Measurements from ENCODE around the gene SYK.

The SYK gene

DNA sequence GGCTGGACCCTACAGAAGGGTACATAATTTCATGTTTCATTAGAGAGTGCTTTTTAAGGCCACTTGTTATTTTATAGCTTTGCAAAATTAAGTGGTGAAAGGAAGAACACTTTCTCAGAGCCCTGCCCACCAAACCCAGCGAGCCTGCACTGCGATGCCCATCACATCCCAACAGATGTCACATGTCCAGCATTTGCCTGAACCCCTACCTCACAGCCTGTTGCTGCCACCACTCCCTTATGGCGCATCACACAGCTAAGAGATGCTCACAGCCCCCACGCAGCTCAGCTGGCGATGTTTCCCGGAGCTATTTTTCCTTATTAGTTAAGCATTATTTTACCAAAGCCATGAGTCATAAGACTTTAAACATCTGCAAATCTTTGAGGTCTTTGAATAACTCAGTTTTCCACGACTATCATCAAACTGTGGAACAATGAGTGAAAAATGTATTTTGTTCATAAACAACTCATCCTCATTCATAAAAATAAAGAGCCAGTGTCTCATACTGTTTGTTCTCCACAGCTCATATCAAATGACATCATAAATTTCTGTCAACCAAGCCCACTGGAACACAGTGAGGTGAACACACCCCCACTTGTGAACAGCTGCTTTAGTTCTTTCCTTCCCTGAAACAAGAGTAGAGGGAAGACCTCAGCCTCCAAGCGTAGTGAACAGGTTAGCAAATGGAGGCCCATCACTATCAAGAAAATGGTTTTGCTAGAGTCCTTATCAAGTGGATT is 104.9 kb downstream of the SYK start:
- H3K4me2 ChIP-seq (ENCODE audit: low read depth, low read length, poor library complexity, severe bottlenecking): no peak overlapping the region
- H3K27me3 ChIP-seq (ENCODE audit: insufficient read depth, low read length, poor library complexity, severe bottlenecking): no peaks in the 10 kb centered on the region
- H2AFZ ChIP-seq (ENCODE audit: low read length): no peak overlapping the region
- no peaks in the 10 kb centered on the region for H3K9me2 ChIP-seq (replicated peaks; ENCODE audit: low read depth, low read length)
- H3K36me3 ChIP-seq (ENCODE audit: insufficient read depth, low read length): peaks cover 4% of the 10 kb centered on the region; the same call in 1 of the 2 replicates
- no peaks in the 10 kb centered on the region for H3F3A ChIP-seq (ENCODE audit: low read depth)
- no peak overlapping the region for H3K4me3 ChIP-seq (ENCODE audit: low read length, poor library complexity, severe bottlenecking)
- no peak overlapping the region for H3K9ac ChIP-seq (ENCODE audit: low read depth, low read length, poor library complexity, severe bottlenecking)
- H3K4me1 ChIP-seq (ENCODE audit: insufficient read depth, low read length, poor library complexity, severe bottlenecking): no peaks in the 10 kb centered on the region
- TF ChIP-seq EZH2phosphoT487 (IDR thresholded peaks at IDR 0.05; ENCODE audit: borderline replicate concordance): no peak
- TF ChIP-seq, protein P1, sequence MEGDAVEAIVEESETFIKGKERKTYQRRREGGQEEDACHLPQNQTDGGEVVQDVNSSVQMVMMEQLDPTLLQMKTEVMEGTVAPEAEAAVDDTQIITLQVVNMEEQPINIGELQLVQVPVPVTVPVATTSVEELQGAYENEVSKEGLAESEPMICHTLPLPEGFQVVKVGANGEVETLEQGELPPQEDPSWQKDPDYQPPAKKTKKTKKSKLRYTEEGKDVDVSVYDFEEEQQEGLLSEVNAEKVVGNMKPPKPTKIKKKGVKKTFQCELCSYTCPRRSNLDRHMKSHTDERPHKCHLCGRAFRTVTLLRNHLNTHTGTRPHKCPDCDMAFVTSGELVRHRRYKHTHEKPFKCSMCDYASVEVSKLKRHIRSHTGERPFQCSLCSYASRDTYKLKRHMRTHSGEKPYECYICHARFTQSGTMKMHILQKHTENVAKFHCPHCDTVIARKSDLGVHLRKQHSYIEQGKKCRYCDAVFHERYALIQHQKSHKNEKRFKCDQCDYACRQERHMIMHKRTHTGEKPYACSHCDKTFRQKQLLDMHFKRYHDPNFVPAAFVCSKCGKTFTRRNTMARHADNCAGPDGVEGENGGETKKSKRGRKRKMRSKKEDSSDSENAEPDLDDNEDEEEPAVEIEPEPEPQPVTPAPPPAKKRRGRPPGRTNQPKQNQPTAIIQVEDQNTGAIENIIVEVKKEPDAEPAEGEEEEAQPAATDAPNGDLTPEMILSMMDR (conservative IDR thresholded peaks at IDR 0.05; ENCODE audit: low read length): no peak
- no peaks in the 10 kb centered on the region for H3K79me2 ChIP-seq (ENCODE audit: insufficient read depth, low read length)
- no peaks in the 10 kb centered on the region for H3K9me3 ChIP-seq (ENCODE audit: insufficient read depth, low read depth, low read length)
- no peaks in the 10 kb centered on the region for H4K20me1 ChIP-seq (ENCODE audit: insufficient read depth, low read length, poor library complexity, severe bottlenecking)

- Histone ChIP-seq H3K27me3 (ENCODE audit: insufficient read depth, low read length, poor library complexity, severe bottlenecking) (no peaks in the 10 kb centered on the region), H3K4me3 (ENCODE audit: low read length, poor library complexity, severe bottlenecking) (no peak overlapping the region), H3K36me3 (ENCODE audit: insufficient read depth, low read length) (no peaks in the 10 kb centered on the region), H4K20me1 (ENCODE audit: insufficient read depth, low read length, poor library complexity, severe bottlenecking) (no peaks in the 10 kb centered on the region), H3K9me3 (ENCODE audit: insufficient read depth, low read depth, low read length) (no peaks in the 10 kb centered on the region), H3K79me2 (ENCODE audit: insufficient read depth, low read length) (no peaks in the 10 kb centered on the region), H3F3A (ENCODE audit: low read depth) (no peaks in the 10 kb centered on the region), H2AFZ (ENCODE audit: low read length) (no peak overlapping the region), H3K4me1 (ENCODE audit: insufficient read depth, low read length, poor library complexity, severe bottlenecking) (no peaks in the 10 kb centered on the region), H3K4me2 (ENCODE audit: low read depth, low read length, poor library complexity, severe bottlenecking) (no peak overlapping the region), H3K9me2 (replicated peaks; ENCODE audit: low read depth, low read length) (no peaks in the 10 kb centered on the region), H3K9ac (ENCODE audit: low read depth, low read length, poor library complexity, severe bottlenecking) (no peak overlapping the region)
- TF ChIP-seq, protein P1 (conservative IDR thresholded peaks at IDR 0.05; ENCODE audit: low read length): no peak
- TF ChIP-seq EZH2phosphoT487 (IDR thresholded peaks at IDR 0.05; ENCODE audit: borderline replicate concordance): no peak
Measured at GRCh38 chr9:90907056-90907445, 105.4 kb downstream of the SYK start.

- Histone ChIP-seq H2AFZ (ENCODE audit: low read length) (no peak overlapping the region), H3K4me3 (ENCODE audit: low read length, poor library complexity, severe bottlenecking) (no peak overlapping the region), H3K4me1 (ENCODE audit: insufficient read depth, low read length, poor library complexity, severe bottlenecking) (no peaks in the 10 kb centered on the region), H3K27me3 (ENCODE audit: insufficient read depth, low read length, poor library complexity, severe bottlenecking) (no peaks in the 10 kb centered on the region), H4K20me1 (ENCODE audit: insufficient read depth, low read length, poor library complexity, severe bottlenecking) (no peaks in the 10 kb centered on the region), H3K79me2 (ENCODE audit: insufficient read depth, low read length) (no peaks in the 10 kb centered on the region), H3K36me3 (ENCODE audit: insufficient read depth, low read length) (no peaks in the 10 kb centered on the region), H3K4me2 (ENCODE audit: low read depth, low read length, poor library complexity, severe bottlenecking) (no peak overlapping the region), H3K9ac (ENCODE audit: low read depth, low read length, poor library complexity, severe bottlenecking) (no peak overlapping the region), H3F3A (ENCODE audit: low read depth) (no peaks in the 10 kb centered on the region), H3K9me3 (ENCODE audit: insufficient read depth, low read depth, low read length) (no peaks in the 10 kb centered on the region), H3K9me2 (replicated peaks; ENCODE audit: low read depth, low read length) (no peaks in the 10 kb centered on the region)
- TF ChIP-seq, protein P1 (conservative IDR thresholded peaks at IDR 0.05; ENCODE audit: low read length): no peak
Measured at GRCh38 chr9:90907790-90908189, 106.2 kb downstream of the SYK start.
